Neural progenitor cell (in vitro differentiated cells): ENCODE data around the gene SLFN12L.

ENCODE experiments used
- EZH2 ChIP-seq: fragments of 200-600 bp; sonication (generic); IDR thresholded peaks from 2 replicates; pipeline ENCODE4 v1.6.1; 2017; ENCODE audit warnings: antibody characterized with exemption, mild to moderate bottlenecking, moderate library complexity
- EZH2phosphoT487 ChIP-seq: fragments of 200-600 bp; sonication (generic); IDR thresholded peaks from 2 replicates; pipeline ENCODE4 v1.6.1; 2017; ENCODE audit warnings: antibody characterized with exemption
- TF ChIP-seq, protein P1 (sequence below): fragments of 200-600 bp; sonication (generic); IDR thresholded peaks from 2 replicates; pipeline ENCODE4 v1.5.1; 2017; ENCODE audit warnings: antibody characterized with exemption, mild to moderate bottlenecking

DNA sequence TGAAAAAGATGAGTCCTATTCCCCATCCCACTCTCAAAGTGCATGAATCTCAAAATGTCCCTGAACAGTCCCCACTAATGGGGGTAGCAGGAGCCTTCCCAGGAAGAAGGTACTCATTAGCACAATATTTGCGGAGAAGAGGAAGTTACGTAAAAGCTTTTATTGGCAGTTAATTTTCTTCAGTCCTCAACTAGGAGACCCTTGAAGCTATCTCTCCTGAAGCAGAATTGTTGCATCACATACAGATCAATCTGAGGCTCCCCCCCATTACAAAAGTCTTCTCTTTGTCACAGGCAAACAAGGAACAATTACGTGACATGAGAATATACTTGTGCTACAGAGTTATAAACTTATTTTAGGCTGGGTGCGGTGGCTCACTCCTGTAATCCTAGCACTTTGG lies 14.2 kb downstream of the SLFN12L start:
- TF ChIP-seq, protein P1, sequence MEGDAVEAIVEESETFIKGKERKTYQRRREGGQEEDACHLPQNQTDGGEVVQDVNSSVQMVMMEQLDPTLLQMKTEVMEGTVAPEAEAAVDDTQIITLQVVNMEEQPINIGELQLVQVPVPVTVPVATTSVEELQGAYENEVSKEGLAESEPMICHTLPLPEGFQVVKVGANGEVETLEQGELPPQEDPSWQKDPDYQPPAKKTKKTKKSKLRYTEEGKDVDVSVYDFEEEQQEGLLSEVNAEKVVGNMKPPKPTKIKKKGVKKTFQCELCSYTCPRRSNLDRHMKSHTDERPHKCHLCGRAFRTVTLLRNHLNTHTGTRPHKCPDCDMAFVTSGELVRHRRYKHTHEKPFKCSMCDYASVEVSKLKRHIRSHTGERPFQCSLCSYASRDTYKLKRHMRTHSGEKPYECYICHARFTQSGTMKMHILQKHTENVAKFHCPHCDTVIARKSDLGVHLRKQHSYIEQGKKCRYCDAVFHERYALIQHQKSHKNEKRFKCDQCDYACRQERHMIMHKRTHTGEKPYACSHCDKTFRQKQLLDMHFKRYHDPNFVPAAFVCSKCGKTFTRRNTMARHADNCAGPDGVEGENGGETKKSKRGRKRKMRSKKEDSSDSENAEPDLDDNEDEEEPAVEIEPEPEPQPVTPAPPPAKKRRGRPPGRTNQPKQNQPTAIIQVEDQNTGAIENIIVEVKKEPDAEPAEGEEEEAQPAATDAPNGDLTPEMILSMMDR, result no peak
- TF ChIP-seq EZH2 (no peak), EZH2phosphoT487 (no peak)
